H9 (cell line): Measurements from ENCODE around the gene OR2T4. TPM values are rescaled to one million over a fixed set of nuclear protein-coding genes. Genes with fewer than 3 reads are reported as not detected.

Experiments
- DNase-seq: peaks from one replicate; pipeline ENCODE4 v3.0.0-alpha.2; 2017
- H2AFZ ChIP-seq: one replicate; pipeline ENCODE4 v1.6.1; 2013; ENCODE audit warnings: mild to moderate bottlenecking, low read length, control low read depth, moderate library complexity
- H2AK5ac ChIP-seq: 2 replicates; pipeline ENCODE4 v1.6.1; 2013; ENCODE audit warnings: low read length, control low read depth, mixed read lengths; ENCODE audit not compliant: insufficient read length
- H2BK120ac ChIP-seq: one replicate; pipeline ENCODE4 v1.6.1; 2013; ENCODE audit warnings: low read depth, mild to moderate bottlenecking, low read length, control low read depth, inconsistent platforms; ENCODE audit not compliant: poor library complexity, severe bottlenecking
- H2BK12ac ChIP-seq: 2 replicates; pipeline ENCODE4 v1.6.1; 2013; ENCODE audit warnings: low read length, control low read depth, mixed read lengths, low read depth; ENCODE audit not compliant: insufficient read length
- H2BK15ac ChIP-seq: 2 replicates; pipeline ENCODE4 v1.6.1; 2013; ENCODE audit warnings: low read depth, low read length, control low read depth
- H2BK20ac ChIP-seq: one replicate; pipeline ENCODE4 v1.6.1; 2013; ENCODE audit warnings: low read depth, mild to moderate bottlenecking, low read length, control low read depth, inconsistent platforms; ENCODE audit not compliant: poor library complexity, severe bottlenecking
- H2BK5ac ChIP-seq: 2 replicates; pipeline ENCODE4 v1.6.1; 2013; ENCODE audit warnings: low read length, control low read depth, mixed read lengths; ENCODE audit not compliant: insufficient read length
- H3K14ac ChIP-seq: 2 replicates; pipeline ENCODE4 v1.6.1; 2013; ENCODE audit warnings: low read length, control low read depth; ENCODE audit not compliant: insufficient read depth
- H3K18ac ChIP-seq: 2 replicates; pipeline ENCODE4 v1.6.1; 2013; ENCODE audit warnings: low read depth, mild to moderate bottlenecking, mixed read lengths, low read length, control low read depth; ENCODE audit not compliant: insufficient read length
- H3K23ac ChIP-seq: 2 replicates; pipeline ENCODE4 v1.6.1; 2013; ENCODE audit warnings: low read length, control low read depth, mixed read lengths, low read depth; ENCODE audit not compliant: insufficient read length
- H3K23me2 ChIP-seq: 2 replicates; pipeline ENCODE4 v1.6.1; 2013; ENCODE audit warnings: low read depth, mild to moderate bottlenecking, mixed read lengths, low read length, control low read depth; ENCODE audit not compliant: insufficient read length, poor library complexity, severe bottlenecking
- H3K27ac ChIP-seq: 2 replicates; pipeline ENCODE4 v1.5.1; 2013; ENCODE audit warnings: low read length, control low read depth, mixed read lengths, low read depth; ENCODE audit not compliant: insufficient read length
- H3K27me3 ChIP-seq: 2 replicates; pipeline ENCODE4 v1.6.1; 2013; ENCODE audit warnings: low read length, control low read depth, inconsistent platforms; ENCODE audit not compliant: insufficient read depth
- H3K4ac ChIP-seq: 2 replicates; pipeline ENCODE4 v1.6.1; 2013; ENCODE audit warnings: low read depth, mild to moderate bottlenecking, control low read depth, inconsistent platforms, low read length, moderate library complexity
- H3K4me1 ChIP-seq: 2 replicates; pipeline ENCODE4 v1.6.1; 2013; ENCODE audit warnings: low read length, control low read depth, inconsistent platforms; ENCODE audit not compliant: insufficient read depth
- H3K4me2 ChIP-seq: 2 replicates; pipeline ENCODE4 v1.6.1; 2013; ENCODE audit warnings: low read length, control low read depth, mixed read lengths; ENCODE audit not compliant: insufficient read length, insufficient read depth
- H3K56ac ChIP-seq: 2 replicates; pipeline ENCODE4 v1.6.1; 2013; ENCODE audit warnings: low read depth, mild to moderate bottlenecking, mixed read lengths, low read length, control low read depth; ENCODE audit not compliant: insufficient read length
- H3K79me1 ChIP-seq: 2 replicates; pipeline ENCODE4 v1.6.1; 2013; ENCODE audit warnings: low read depth, mild to moderate bottlenecking, moderate library complexity, low read length, control low read depth, inconsistent platforms; ENCODE audit not compliant: insufficient read depth, poor library complexity, severe bottlenecking
- H3K79me2 ChIP-seq: 2 replicates; pipeline ENCODE4 v1.6.1; 2013; ENCODE audit warnings: low read length, control low read depth, inconsistent platforms; ENCODE audit not compliant: insufficient read depth
- H3K9ac ChIP-seq: 2 replicates; pipeline ENCODE4 v1.6.1; 2013; ENCODE audit warnings: low read length, control low read depth, mixed read lengths; ENCODE audit not compliant: insufficient read length; ENCODE audit errors: extremely low read depth
- H3K9me3 ChIP-seq: one replicate; pipeline ENCODE4 v1.6.1; 2013; ENCODE audit warnings: low read depth, low read length, inconsistent platforms; ENCODE audit not compliant: control insufficient read depth
- H3T11ph ChIP-seq: one replicate; pipeline ENCODE4 v1.6.1; 2013; ENCODE audit warnings: mild to moderate bottlenecking, low read length, control low read depth, inconsistent platforms
- H4K20me1 ChIP-seq: one replicate; pipeline ENCODE4 v1.6.1; 2013; ENCODE audit not compliant: control insufficient read depth, insufficient read length, insufficient read depth
- H4K5ac ChIP-seq: 2 replicates; pipeline ENCODE4 v1.6.1; 2013; ENCODE audit warnings: low read depth, mild to moderate bottlenecking, mixed read lengths, low read length, control low read depth; ENCODE audit not compliant: insufficient read length
- H4K8ac ChIP-seq: replicated peaks from 2 replicates; pipeline ENCODE4 v1.6.1; 2013; ENCODE audit warnings: low read length, control low read depth, mixed read lengths, low read depth; ENCODE audit not compliant: insufficient read length
- H4K91ac ChIP-seq: 2 replicates; pipeline ENCODE4 v1.6.1; 2013; ENCODE audit warnings: low read depth, mild to moderate bottlenecking, moderate library complexity, mixed read lengths, low read length, control low read depth; ENCODE audit not compliant: insufficient read length
- H3K27ac Mint-ChIP-seq, 3 experiments: 2 replicates in 2 of 3; 3 replicates in 1 of 3; pipeline ENCODE4 v1.8.0; 2020 to 2021; ENCODE audit warnings: mixed read lengths in 3 of 3, mild to moderate bottlenecking in 1 of 3, moderate library complexity in 1 of 3
- H3K27me3 Mint-ChIP-seq: 2 replicates; pipeline ENCODE4 v1.8.0; 2021; ENCODE audit warnings: low read depth, mild to moderate bottlenecking, moderate library complexity, mixed read lengths
- H3K36me3 Mint-ChIP-seq, 3 experiments: 2 replicates in 2 of 3; 3 replicates in 1 of 3; pipeline ENCODE4 v1.8.0; 2020 to 2021; ENCODE audit warnings: low read depth in 3 of 3, mixed read lengths in 3 of 3; ENCODE audit not compliant: insufficient read depth in 1 of 3
- H3K4me1 Mint-ChIP-seq, 2 experiments: 2 replicates each; pipeline ENCODE4 v1.8.0; 2020; ENCODE audit warnings: mixed read lengths in 2 of 2
- H3K4me3 Mint-ChIP-seq, 2 experiments: 2 replicates in 1 of 2; 3 replicates in 1 of 2; pipeline ENCODE4 v1.8.0; 2020 to 2021; ENCODE audit warnings: mild to moderate bottlenecking in 2 of 2, mixed read lengths in 2 of 2, moderate library complexity in 1 of 2
- H3K9me3 Mint-ChIP-seq, 2 experiments: 2 replicates in 1 of 2; 3 replicates in 1 of 2; pipeline ENCODE4 v1.8.0; 2020; ENCODE audit warnings: mild to moderate bottlenecking in 2 of 2, mixed read lengths in 2 of 2, moderate library complexity in 1 of 2
- WGBS: extraction: QIAGEN DNeasy Blood & Tissue Kit; methylation state at CpG from one replicate; pipeline ENCODE4 v1.1.7; 2013; ENCODE audit warnings: missing lambda C conversion rate, low lambda C conversion rate, mixed read lengths; ENCODE audit not compliant: insufficient read length; ENCODE audit errors: extremely low coverage; 5-methylcytosine and 5-hydroxymethylcytosine counted together
- total RNA-seq: library from RNA; stranded (reverse); gene quantifications from 2 replicates; pipeline ENCODE4 v1.2.1, GENCODE V29; 2021
- TF ChIP-seq, protein P1 (sequence below): fragments of 200-600 bp; sonication (generic); conservative IDR thresholded peaks from 3 replicates; pipeline ENCODE4 v1.8.0; 2021; ENCODE audit warnings: antibody characterized with exemption, mild to moderate bottlenecking

Gene OR2T4
- total RNA-seq, 1 experiment from 2014 or later: not detected

DNA sequence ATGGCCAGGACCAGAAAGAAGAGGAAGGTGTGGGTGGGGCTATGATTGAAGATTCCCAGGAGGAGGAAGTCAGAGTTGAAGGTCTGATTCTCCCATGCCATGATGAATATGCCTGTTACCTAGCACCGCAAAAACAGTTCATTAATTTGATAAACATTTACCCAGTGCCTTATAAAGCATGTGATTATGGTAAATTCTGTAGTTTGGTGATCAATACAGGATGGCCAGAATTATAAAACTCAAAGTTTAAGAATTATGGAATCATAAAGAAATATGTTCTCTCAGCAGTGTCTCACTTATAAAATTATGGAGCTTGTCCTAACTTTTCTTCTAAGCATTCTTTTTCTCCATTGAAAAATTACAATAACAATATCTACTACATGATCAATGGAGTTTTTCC lies 37.0 kb upstream of the OR2T4 start, which contains the start of gene OR2M7:
Gene OR2M7 (minus strand): TSS at position 101 of the 400 bp plus-strand sequence. CDS start 0 bp downstream, at position 101.
- TF ChIP-seq, protein P1, sequence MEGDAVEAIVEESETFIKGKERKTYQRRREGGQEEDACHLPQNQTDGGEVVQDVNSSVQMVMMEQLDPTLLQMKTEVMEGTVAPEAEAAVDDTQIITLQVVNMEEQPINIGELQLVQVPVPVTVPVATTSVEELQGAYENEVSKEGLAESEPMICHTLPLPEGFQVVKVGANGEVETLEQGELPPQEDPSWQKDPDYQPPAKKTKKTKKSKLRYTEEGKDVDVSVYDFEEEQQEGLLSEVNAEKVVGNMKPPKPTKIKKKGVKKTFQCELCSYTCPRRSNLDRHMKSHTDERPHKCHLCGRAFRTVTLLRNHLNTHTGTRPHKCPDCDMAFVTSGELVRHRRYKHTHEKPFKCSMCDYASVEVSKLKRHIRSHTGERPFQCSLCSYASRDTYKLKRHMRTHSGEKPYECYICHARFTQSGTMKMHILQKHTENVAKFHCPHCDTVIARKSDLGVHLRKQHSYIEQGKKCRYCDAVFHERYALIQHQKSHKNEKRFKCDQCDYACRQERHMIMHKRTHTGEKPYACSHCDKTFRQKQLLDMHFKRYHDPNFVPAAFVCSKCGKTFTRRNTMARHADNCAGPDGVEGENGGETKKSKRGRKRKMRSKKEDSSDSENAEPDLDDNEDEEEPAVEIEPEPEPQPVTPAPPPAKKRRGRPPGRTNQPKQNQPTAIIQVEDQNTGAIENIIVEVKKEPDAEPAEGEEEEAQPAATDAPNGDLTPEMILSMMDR: no peak
- no peaks in the 10 kb centered on the region for H3K4me1 Mint-ChIP-seq
- H3K27me3 Mint-ChIP-seq: no peaks in the 10 kb centered on the region; the same call in 1 of the 2 replicates
- Histone ChIP-seq H2BK120ac (no peak within 1 kb of the TSS), H2BK15ac (no peak within 1 kb of the TSS), H2BK12ac (no peak within 1 kb of the TSS), H3K79me1 (no peaks in the 10 kb centered on the region), H3K79me2 (no peaks in the 10 kb centered on the region), H2AK5ac (no peak within 1 kb of the TSS), H3K18ac (no peak within 1 kb of the TSS), H4K5ac (no peak within 1 kb of the TSS), H3T11ph (no peak within 1 kb of the TSS), H3K14ac (no peak within 1 kb of the TSS), H4K91ac (no peak within 1 kb of the TSS), H2BK20ac (no peak within 1 kb of the TSS), H3K9me3 (peaks cover 49% of the 10 kb centered on the region), H3K23ac (no peak within 1 kb of the TSS), H4K8ac (no peak within 1 kb of the TSS), H3K4me1 (no peaks in the 10 kb centered on the region), H3K4ac (no peak within 1 kb of the TSS), H3K23me2 (no peaks in the 10 kb centered on the region), H3K56ac (no peak within 1 kb of the TSS), H3K27me3 (no peaks in the 10 kb centered on the region), H4K20me1 (no peaks in the 10 kb centered on the region), H3K9ac (no peak within 1 kb of the TSS), H3K4me2 (no peak within 1 kb of the TSS), H2AFZ (no peak within 1 kb of the TSS), H3K27ac (no peak within 1 kb of the TSS), H2BK5ac (no peak within 1 kb of the TSS)
- peaks cover 0 to 34% (median 9%) of the 10 kb centered on the region in 3 experiments; a peak in 4 of 7 replicates for H3K36me3 Mint-ChIP-seq
- WGBS: no CpG with 5 or more reads among the region's 1 CpG
- H3K27ac Mint-ChIP-seq: no peak within 1 kb of the TSS
- H3K9me3 Mint-ChIP-seq: peaks cover 84 to 91% of the 10 kb centered on the region in 2 experiments
- no peak within 1 kb of the TSS for H3K4me3 Mint-ChIP-seq
- no peak for DNase-seq
